T-helper 2 cell treated with Interferon-gamma antibody and Interleukin-4, amounts not matched to agents 5 μg/mL and 100 μg/mL, for 36 hours (primary cell): Measurements from ENCODE around the gene IL21R.

Experiments used
- DNase-seq: peaks from one replicate; pipeline ENCODE4 v3.0.0; 2021; ENCODE audit warnings: low spot score
- H3K27ac Mint-ChIP-seq: one replicate; pipeline ENCODE4 v1.8.0; 2021; ENCODE audit warnings: mild to moderate bottlenecking, mixed read lengths
- H3K27me3 Mint-ChIP-seq: one replicate; pipeline ENCODE4 v1.8.0; 2021; ENCODE audit warnings: low read depth, mixed read lengths
- H3K36me3 Mint-ChIP-seq: one replicate; pipeline ENCODE4 v1.8.0; 2021; ENCODE audit warnings: low read depth, mixed read lengths
- H3K4me1 Mint-ChIP-seq: one replicate; pipeline ENCODE4 v1.8.0; 2021; ENCODE audit warnings: low read depth, mixed read lengths
- H3K4me3 Mint-ChIP-seq: one replicate; pipeline ENCODE4 v1.8.0; 2022; ENCODE audit warnings: mild to moderate bottlenecking, moderate library complexity, mixed read lengths
- H3K9me3 Mint-ChIP-seq: one replicate; pipeline ENCODE4 v1.8.0; 2021; ENCODE audit warnings: mixed read lengths

Gene IL21R

DNA sequence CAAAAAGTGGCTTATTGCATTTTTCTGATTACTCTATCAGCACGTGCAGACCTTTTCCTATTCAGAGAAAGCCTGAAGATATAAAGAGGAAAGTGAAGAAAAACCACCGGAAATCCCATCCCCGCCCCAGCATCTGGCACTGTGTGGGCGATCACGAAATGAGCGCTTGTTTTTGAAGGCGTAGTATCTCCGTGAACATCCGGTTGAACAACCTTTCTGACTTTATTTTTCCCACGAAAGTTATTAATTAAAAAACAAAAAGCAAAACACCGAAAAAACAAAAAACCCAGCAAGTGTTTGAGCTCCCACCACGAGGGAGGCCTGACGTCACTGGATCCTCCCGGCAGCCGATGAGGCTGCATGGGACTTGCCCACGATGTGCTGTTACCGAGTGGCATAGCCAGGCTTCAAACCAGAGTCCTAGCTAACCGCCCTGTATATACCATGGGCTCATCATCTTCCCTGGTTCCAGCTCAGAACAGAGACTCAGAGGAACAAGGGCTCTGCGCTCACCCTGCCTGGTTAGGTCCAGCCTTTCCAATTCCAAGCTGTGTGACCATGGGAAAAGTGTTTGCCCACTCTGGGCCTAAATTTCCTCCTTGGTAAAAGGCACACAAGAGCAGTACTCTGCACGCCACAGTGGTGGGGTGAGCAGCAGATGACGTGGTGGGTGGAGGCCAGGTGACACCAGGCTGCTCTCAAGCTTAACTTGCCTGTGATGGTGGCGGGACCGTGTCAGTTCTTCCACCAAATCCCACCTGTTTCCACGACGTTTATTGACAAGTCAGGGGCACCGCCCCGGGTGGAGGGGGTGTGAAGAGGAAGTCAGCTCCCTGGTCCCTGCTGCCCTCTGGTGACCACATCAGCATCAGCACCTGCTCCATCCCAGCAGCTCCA is 34.3 kb upstream of the IL21R start:
- peaks cover 54% of the 10 kb centered on the region for H3K4me1 Mint-ChIP-seq
- DNase-seq = peak; percentile 92
- H3K27ac Mint-ChIP-seq = peak overlapping the region; percentile 97
- H3K9me3 Mint-ChIP-seq = peaks cover 14% of the 10 kb centered on the region
- no peaks in the 10 kb centered on the region for H3K27me3 Mint-ChIP-seq
- peak overlapping the region; percentile 75 for H3K4me3 Mint-ChIP-seq
- H3K36me3 Mint-ChIP-seq = peaks cover 45% of the 10 kb centered on the region

DNA sequence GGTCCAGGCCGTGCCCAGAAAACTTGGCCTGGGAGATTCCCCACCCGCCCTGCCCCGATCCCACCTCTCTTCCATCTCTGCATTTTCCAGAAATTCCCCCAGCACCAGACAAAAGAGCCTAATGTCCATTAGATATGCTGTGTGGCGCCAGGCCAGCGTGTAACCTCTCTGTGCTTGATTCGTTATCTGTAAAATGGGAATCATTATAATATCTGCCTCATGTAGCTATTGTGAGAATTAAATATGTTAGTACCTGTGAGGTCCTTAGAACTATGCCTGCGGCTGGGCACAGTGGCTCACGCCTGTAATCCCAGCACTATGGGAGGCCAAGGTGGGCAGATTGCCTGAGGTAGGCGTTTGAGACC is 33.6 kb upstream of the IL21R start:
- no peak for DNase-seq
- Mint-ChIP-seq H3K27ac (peak overlapping the region; percentile 97), H3K36me3 (peaks cover 40% of the 10 kb centered on the region), H3K9me3 (peaks cover 14% of the 10 kb centered on the region), H3K27me3 (no peaks in the 10 kb centered on the region), H3K4me1 (peaks cover 54% of the 10 kb centered on the region), H3K4me3 (peak overlapping the region; percentile 75)

DNA sequence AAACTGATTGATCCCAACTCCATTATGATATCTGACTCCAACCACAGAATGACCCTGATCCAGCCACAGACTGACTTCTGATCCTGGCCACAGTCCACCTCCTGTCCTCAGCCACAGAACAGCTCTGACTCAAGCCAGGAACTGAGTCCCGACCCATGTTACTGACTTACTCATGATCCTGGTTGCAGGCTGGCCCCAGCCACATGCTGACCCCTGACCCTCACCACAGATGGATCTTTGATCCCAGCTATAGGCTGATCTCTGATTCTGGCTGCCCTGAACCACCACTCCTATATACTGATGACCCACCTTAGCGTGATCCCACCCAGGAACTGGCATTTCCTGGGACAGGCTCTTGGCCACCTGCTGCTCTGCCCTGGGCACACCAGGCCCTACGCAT is 32.2 kb upstream of the IL21R start:
- Mint-ChIP-seq H3K27me3 (no peaks in the 10 kb centered on the region), H3K4me1 (peaks cover 40% of the 10 kb centered on the region), H3K4me3 (no peak overlapping the region), H3K27ac (peak overlapping the region; percentile 74), H3K36me3 (peaks cover 25% of the 10 kb centered on the region), H3K9me3 (peaks cover 14% of the 10 kb centered on the region)
- no peak for DNase-seq

DNA sequence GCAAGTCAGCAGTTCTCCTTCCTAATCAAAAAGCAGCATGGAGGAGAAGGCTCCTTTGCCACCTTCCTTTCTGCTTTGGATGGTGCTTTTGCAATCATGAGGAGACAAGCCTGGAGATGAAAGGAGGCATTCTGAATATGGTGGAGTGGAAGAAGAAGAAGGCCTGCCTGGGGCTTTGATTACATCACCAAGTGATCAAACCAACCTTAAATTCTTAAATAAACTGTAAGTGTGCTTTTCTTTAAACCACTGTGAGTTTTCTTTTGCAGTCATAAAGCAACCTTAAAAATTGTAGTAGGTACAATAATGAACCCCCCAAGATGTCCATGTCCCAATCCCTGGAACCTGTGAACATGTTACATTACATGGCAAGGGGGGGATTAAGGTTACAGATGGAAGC is 31.7 kb upstream of the IL21R start:
- Mint-ChIP-seq H3K27ac (no peak overlapping the region), H3K4me1 (peaks cover 39% of the 10 kb centered on the region), H3K4me3 (no peak overlapping the region)

DNA sequence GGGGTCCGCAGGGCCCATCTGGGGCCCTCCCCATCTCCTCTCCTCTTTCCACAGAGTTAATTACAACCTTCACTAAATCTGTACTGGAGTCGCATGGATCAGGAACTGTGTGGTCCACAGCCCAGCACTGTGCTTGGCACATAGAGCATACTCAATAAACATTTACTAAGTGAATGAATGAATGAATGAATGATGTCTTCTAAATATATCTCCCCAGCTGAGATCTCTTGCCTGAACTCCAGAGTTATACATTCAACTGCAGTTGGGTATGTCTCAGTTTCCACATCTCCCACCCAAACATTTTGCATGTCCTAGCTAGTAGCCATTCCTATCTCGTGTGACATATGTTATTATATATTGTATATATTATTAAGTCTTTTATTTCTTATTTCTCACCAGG is 28.7 kb upstream of the IL21R start:
- no peak overlapping the region for H3K4me3 Mint-ChIP-seq
- H3K27me3 Mint-ChIP-seq = no peaks in the 10 kb centered on the region
- H3K27ac Mint-ChIP-seq = no peak overlapping the region
- H3K4me1 Mint-ChIP-seq = peaks cover 24% of the 10 kb centered on the region
- peaks cover 16% of the 10 kb centered on the region for H3K9me3 Mint-ChIP-seq
- H3K36me3 Mint-ChIP-seq = peaks cover 15% of the 10 kb centered on the region
- DNase-seq = no peak

More for the DNA sequence above, 31.7 kb upstream of the IL21R start:
- Mint-ChIP-seq H3K9me3 (peaks cover 14% of the 10 kb centered on the region), H3K36me3 (peaks cover 20% of the 10 kb centered on the region), H3K27me3 (no peaks in the 10 kb centered on the region)
- DNase-seq = no peak

DNA sequence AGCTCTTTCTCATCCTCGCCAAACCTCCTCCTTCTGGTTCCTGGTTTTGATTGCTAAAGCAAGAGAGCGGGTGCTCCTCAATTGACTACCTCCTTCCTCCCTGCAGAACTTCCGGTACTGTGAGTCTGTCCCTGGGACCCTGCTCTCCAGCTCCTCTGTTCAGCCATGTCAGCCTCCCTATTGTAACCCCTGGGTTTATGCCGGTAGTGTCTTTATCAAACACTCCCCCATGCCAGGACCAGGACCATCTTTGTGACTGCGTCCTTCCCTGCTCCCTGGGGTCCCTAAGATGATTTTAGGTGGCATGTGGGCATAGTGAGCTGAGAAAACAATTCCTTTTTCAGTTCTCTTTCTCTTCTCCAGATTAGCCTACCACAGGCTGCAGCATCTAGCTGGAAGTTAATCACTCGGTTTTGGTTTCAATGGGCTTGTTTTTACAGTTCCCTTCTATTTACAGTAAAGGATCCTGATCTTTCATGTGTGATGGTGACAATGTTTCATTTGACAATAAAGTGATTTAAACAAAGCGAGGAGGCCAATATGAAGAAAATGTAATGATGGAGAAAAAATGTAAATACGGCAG is 27.7 kb upstream of the IL21R start:
- no peak overlapping the region for H3K27ac Mint-ChIP-seq
- H3K9me3 Mint-ChIP-seq = peaks cover 16% of the 10 kb centered on the region
- DNase-seq = no peak
- H3K36me3 Mint-ChIP-seq = peaks cover 15% of the 10 kb centered on the region
- H3K4me1 Mint-ChIP-seq = peaks cover 25% of the 10 kb centered on the region
- no peaks in the 10 kb centered on the region for H3K27me3 Mint-ChIP-seq
- H3K4me3 Mint-ChIP-seq = no peak overlapping the region

DNA sequence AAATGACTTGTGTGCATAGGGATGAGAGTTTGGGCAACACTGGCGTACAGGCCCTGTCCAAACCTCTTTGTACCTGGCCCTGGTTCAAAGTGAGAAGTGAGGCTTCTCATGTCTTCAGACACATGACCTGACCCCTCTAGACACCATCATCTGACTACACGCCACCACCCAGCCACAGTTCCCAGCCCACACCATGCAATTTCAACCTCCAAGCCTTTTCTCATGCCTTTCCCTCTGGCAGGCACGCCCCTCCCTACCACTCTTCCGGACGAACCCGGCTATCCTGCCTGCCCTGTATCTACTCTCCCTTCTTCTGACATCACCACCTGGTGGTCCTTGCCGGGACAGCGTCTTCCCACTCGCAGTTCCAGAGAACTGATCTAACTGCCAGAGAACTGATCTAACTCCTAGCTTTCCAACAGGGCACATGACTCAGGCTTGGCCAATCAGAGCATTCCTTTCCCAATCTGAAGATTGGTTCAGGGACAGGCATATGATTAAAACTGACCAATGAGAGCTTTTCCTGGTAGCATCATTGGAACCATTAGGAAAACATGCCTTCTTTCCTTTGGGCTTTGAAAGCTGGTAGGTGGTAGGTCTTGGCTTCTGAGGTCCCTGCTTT is 27.1 kb upstream of the IL21R start:
- Mint-ChIP-seq H3K36me3 (peaks cover 13% of the 10 kb centered on the region), H3K27me3 (no peaks in the 10 kb centered on the region), H3K9me3 (peaks cover 11% of the 10 kb centered on the region), H3K4me3 (no peak overlapping the region), H3K27ac (no peak overlapping the region), H3K4me1 (peaks cover 25% of the 10 kb centered on the region)
- DNase-seq = no peak

DNA sequence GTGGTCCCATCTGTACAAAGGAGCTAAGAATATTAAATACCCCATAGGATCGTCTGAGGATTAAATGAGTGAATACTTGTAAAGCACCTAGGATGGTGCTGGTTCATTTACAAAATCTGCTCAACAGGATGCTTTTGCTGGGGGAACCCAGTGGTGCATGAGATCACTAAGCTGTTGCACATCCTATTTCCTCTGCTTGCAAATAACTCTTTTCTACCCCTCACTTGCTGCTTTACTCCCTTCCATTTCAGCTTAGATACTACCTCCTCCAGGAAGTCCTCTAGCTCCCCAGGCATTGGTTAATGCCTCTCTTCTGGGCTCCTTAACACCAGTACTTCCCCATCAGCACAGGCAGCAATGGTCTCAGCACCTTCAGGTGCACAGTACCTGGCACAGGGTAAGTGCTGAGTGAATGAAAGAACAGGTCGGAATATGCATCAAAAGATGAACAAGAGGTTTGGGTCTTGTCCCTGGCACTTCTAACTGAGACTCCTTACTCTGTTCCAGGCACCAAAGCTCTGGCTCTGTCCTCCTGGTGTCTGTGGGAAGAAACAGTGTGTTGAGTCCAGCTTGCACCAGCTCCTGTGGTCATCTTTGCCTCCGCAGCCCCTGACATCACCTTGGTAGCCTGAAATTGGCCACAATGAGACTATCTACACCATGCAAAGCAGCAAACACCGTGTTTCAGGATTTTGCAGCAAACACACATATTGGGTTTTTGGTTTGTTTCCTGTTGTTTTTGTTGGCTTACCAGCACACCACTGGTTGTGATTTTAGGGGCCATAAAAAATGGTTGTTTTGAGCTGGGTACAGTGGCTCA is 24.1 kb upstream of the IL21R start:
- peak overlapping the region; percentile 69 for H3K4me3 Mint-ChIP-seq
- DNase-seq = no peak
- H3K9me3 Mint-ChIP-seq = peaks cover 3% of the 10 kb centered on the region
- H3K4me1 Mint-ChIP-seq = peaks cover 28% of the 10 kb centered on the region
- H3K27me3 Mint-ChIP-seq = no peaks in the 10 kb centered on the region
- H3K36me3 Mint-ChIP-seq = peaks cover 4% of the 10 kb centered on the region
- peak overlapping the region; percentile 81 for H3K27ac Mint-ChIP-seq

DNA sequence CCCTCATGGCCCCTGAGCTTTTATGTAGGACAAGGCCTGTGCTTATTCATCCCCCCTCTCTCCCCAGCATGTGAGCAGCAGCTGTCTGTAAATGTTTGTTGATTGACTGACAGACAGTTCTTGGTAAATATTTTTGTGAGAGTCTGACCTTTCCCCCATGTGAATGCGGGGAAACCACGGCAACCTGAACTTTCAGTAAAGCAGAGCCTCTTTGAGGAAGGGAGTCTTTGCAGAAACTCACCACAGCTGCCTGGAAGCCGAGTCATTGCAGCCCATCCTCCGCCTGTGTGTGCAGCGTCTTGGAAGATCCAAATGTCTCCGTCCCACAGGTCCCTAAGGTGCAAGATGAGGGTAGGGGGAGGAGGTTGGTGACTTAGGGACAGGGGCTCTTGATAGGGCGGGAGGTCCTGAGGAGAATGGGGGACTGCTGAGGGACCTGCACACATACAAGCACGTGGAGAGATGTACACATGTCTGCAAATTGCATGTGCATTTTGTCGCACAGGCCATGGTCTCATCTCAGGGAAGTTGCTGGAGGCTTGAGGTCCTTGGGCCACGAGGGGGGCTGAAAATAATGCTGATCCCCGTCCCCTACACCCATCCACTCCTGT is 23.0 kb upstream of the IL21R start:
- DNase-seq = no peak
- H3K4me3 Mint-ChIP-seq = peak overlapping the region; percentile 28
- no peaks in the 10 kb centered on the region for H3K27me3 Mint-ChIP-seq
- peaks cover 5% of the 10 kb centered on the region for H3K9me3 Mint-ChIP-seq
- peaks cover 28% of the 10 kb centered on the region for H3K4me1 Mint-ChIP-seq
- H3K36me3 Mint-ChIP-seq = peaks cover 4% of the 10 kb centered on the region
- peak overlapping the region; percentile 17 for H3K27ac Mint-ChIP-seq

DNA sequence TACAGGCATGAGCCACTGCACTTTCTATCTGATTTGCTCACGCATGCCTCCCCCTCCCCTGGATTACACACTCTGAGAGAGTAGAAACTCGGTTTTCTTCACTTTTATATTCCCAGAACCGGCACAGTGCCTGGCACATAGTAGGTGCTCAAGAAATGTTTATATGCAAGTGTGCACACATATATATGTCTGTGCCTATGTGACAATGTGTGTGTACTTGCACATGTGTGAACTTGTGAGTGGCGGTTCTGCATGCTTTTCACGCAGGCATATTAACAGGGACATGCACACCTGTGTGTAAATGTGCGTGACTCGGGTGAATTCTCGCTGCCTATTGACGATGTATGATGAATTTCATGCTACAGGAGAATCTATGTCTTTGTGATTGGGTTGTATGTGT is 22.1 kb upstream of the IL21R start:
- Mint-ChIP-seq H3K27me3 (no peaks in the 10 kb centered on the region), H3K4me3 (no peak overlapping the region), H3K36me3 (peaks cover 12% of the 10 kb centered on the region), H3K27ac (no peak overlapping the region), H3K9me3 (peaks cover 15% of the 10 kb centered on the region), H3K4me1 (peaks cover 30% of the 10 kb centered on the region)
- no peak for DNase-seq

DNA sequence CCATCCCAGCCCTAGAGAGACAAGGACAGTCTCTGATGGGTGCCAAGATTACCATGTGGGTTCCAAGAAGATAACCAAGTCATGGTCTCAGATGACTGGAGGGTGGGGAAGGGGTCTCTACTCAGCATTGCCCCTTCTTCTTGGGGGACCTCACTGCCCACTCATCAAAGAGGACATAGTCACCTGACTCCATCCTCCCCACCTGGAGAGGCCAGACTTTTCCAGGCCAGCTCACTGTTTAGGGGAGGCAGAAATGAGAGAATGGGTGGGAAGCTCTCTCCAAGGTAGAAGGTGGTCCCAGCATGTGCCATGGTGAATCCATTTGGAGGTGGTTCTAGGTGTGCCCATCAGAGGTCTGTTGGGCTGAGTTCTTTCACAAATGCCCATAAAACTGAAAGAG is 20.7 kb upstream of the IL21R start:
- no peak overlapping the region for H3K4me3 Mint-ChIP-seq
- peaks cover 13% of the 10 kb centered on the region for H3K36me3 Mint-ChIP-seq
- peaks cover 28% of the 10 kb centered on the region for H3K4me1 Mint-ChIP-seq
- no peak overlapping the region for H3K27ac Mint-ChIP-seq
- H3K9me3 Mint-ChIP-seq = peaks cover 18% of the 10 kb centered on the region
- DNase-seq = no peak
- no peaks in the 10 kb centered on the region for H3K27me3 Mint-ChIP-seq

DNA sequence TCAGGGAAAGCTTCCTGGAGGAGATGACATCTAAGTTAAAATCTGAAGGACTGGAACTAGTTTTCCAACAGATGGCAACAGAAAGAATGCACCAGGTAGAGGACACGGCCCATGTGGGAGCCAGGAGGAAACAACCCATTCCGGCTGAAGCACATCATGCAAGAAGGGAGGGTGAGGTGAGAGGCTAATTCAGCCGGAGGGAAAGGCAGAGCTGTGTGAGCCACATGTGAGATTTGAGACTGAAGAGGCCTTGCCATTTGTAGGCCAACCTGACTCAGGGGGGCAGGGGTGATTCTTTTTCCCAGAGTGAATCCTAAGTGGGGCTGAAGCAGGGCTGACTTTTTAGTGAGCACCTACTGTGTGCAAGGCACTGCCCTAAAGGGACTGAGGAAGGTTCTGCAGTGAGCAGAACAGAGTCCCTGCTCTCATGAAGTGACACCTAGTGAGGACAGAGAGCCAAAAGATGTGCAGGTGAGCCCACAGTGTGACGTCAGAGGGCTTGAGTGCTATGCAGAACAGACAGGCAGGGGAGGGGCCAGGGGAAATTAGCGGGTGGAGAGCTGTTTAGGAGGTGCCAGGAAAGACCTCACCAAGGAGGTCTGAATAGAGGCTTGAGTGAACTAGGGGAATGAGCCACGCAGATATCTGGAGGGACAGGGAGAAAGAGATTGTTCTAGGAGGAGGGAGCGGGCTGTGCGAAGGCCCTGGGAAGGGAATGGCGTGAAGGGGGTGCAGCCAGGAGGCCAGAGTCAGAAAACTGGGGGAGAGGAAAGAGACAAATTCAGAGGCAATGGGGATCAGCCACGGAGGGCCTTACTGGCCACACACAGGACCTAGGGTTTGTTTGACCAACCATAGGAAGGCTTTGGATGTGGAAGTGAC is 19.8 kb upstream of the IL21R start:
- H3K36me3 Mint-ChIP-seq = peaks cover 16% of the 10 kb centered on the region
- DNase-seq = no peak
- peaks cover 26% of the 10 kb centered on the region for H3K9me3 Mint-ChIP-seq
- peaks cover 31% of the 10 kb centered on the region for H3K4me1 Mint-ChIP-seq
- no peak overlapping the region for H3K4me3 Mint-ChIP-seq
- H3K27ac Mint-ChIP-seq = no peak overlapping the region
- H3K27me3 Mint-ChIP-seq = no peaks in the 10 kb centered on the region
